NCI-H2196 (cell line): ENCODE measurements around the gene TPCN2.
A peak's percentile ranks its signal among the peaks of the same experiment; 100 is the strongest.

Experiments
- DNase-seq: peaks from one replicate; lab custom pipeline; 2025; ENCODE audit not compliant: unreplicated experiment; lab: John Stamatoyannopoulos, UW

The TPCN2 gene

DNA sequence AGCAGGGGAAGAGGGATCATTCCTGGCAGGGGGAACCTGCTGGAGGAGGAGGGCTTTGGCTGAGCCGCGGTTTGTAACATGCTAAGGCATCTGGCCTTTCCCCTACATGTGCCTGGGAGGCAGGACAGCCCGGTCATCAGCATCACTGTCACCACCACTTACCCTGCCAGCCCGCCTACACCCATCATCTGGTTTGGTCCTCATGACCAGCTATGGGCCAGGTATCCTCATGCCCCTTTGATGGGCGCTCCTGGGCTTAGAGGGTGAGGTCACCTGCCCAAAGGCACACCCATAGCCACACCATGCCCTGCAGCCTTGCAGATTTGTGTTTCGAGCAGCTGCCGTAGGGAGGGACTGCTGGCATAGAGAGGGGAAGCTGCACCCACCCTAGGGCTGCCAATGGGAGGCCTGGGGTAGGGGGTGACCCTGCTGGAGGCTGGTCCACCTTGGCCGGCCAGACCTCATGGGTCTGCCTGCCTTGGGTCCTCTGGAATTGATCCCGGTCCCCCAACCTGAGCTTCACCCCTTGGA, 38.3 kb upstream of the TPCN2 start:
- no peak for DNase-seq

DNA sequence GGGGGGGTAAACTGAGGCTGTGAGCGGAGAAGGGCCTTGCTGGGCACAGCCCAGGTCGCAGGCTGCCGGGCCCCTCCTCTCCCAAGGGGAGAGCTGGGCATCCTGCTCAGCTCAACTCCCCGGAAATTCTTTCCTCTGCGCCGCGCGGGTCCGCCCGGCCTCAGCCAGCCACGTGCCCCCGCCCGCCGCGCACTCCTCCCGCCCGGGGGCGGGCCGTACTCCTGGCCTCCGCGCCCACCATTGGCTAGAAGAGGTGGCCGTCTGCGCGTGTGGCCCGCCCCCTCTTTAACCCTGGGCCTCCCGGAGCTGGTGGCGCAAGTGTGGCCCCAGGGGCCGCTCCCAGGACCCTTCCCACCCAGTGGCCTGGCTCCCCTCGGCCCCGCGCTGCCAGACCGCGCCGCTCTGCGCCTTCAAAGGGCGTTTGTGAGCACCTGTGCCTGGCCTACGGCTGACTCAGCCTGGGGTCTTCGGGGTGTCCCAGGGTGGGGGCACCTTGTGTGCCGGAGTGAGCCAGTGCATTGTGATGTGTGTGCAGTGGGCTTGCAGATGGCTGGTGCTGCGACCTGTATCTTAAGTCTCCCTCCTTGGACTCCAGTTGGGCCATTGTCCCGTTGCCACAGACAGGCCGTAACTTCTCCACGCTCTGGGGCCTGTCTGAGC, 37.6 kb upstream of the TPCN2 start:
- peak; percentile 59 for DNase-seq

DNA sequence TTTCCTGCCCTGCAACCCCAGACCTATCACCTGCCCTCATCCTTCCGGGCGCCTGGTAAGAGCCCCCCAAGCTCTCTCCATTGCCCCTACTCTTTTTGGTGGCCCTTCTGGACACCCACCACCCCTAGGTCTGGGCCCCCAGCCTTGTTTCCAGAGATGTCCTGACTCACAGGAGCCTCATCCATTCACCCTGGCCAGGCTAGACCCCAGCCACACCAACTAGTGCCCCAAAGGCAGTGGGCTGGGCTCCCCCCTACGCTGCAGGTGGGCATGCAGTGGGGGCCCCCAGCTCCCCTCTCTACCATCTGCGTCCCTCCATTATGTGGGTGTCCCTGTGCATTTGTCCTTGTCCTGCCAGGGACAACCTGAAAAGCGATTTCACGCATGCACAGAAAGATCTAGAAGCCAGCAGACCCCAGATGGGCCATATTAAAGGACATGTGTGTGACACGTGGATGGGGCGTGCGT, 37.1 kb upstream of the TPCN2 start:
- DNase-seq = no peak

DNA sequence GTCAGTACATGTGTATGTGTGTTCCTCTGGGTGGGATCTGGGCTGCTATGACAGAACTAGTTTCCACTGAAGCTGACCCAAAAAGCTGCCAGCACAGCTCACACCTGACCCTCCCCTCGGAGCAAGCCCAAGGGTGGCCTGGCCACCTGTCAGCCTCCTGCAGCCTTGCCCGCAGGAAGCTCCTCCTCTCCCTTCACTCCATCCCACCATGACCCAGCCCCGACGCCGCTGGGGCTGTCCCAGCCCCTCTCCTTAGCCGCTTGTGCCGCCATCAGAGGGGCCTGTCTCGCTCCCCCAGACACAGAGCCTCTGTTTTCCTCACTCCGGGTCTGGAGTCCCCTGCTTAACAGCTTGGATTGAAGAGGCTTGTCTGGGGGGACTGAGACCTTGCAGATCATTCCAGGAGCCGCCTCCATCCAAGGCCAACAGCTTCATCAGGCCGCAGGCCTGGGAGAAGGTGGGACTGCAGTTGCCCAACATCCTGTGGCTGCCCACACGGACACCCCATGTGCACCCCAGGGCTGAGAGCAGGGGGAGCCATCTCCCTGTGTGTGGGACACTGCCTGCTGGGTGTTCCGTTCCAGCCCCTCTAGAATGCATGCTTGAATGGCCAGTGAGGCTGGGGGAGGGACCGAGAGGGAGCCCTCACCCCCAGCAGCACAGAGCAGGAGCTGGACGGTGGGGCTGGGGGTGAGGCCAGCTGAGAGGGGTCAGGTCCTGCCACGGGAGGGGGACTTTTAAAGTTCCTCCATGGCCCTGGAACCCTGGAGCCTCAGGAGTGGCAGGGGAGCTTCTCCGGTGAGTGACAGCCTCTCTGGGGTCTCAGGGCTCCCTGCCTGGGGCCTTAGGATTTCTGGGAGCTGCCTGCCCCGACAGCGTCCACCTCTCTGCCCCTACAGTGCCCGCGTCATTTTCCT, 36.4 kb upstream of the TPCN2 start:
- no peak for DNase-seq

DNA sequence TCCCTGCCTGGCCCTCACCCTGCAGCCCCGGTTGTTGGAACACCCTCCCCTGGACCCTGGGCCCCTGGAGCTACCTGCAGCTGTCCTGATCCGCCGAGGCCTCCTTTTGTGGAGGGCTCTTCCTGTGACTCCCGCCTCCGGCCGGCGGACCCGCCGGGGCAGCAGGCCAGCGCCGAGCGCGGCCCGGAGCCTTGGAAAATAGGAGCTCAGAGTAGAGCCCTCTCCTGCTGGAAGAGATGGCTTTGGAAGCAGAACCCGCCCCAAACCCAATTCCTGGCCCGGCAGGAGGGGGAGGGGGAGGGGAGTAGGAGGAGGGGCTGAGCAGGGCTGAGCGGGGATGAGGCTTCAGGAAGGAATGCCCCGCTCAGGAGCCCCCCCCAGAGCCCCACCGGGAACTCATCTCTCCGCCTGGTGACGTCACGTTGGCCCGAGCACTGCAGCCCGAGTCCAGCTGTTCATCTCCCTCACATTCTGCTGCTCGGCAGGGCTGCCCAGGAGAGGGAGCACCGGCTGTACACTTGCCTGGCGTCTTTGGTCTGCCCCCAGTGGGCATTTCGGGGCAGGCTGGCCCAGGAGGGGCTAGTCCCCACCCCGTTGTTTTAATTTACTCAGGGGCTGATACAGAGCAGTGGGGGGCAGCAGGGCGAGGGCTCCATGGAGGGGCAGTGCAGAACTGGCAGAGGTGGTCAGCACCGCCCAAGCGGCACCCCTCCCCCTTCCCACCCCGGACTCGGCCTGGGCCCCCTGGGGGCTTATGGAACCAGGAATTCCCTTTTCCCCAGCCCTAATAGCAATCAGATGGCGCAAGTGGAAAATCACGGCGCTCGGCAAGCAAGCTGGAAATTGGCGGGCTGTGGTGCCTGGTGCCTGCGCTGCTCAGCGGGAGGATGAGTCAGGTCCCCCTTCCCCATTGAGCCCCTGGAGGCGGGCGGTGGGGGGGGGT, 35.5 kb upstream of the TPCN2 start, which contains the start of gene MRGPRF:
MRGPRF (minus strand) TSS at position 238 of the 943 bp plus-strand sequence. CDS start 3,345 bp downstream, outside the sequence.
- DNase-seq = no peak

GRCh38 chr11:69014084-69014851, 34.5 kb upstream of the TPCN2 start:
- no peak for DNase-seq

DNA sequence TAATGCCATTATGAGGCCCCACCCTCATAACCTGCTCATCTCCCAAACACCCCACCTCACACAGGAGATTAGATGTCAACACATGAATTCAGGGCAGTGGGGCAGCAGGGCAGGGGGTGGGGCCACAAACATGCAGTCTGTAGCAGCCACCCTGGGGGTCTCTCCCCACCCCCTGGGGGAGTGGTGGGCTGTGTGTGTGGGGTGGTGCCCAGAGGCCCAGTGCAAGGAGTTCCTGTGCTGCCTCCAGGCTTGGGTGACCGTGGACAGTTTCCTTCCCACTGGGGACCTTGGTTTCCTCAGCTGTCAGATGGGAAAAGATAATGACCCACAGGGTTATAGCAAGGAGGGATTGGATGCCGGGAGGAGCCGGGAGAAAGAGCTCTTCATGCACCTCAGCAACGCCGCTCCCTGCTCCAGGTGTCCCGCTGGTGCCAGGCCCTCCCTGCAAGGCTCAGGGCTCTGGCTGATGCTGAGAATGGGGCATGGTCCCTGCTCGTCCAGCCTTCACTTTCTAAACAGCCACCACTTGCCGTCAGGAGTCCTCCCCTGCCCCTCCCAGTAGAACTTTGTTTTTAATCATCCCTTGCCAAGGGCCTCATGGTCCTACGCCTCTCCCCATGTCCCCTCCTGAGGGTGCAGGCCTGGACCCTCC, 33.7 kb upstream of the TPCN2 start:
- DNase-seq = no peak

DNA sequence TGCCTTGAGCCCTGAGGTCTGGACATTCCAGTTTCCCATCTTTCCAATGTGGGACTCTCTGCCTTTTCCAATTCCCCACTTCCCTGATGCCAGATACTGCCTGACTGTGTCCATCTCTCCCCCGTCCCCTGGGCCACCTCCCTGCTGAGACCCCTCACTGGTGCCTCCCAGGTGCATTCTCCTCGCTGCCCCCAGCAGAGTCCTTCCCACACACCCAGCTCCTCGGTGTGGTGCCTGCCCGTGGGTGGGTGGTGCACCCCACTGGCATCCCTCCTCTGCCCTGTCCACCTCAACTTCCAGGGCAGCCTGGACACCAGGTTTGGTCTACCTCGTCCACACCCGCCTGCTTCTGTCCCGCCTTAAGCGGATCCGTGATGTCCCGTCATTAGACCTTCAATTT, 30.8 kb upstream of the TPCN2 start:
- no peak for DNase-seq

- no peak for DNase-seq
Measured at GRCh38 chr11:69018924-69019323, 29.8 kb upstream of the TPCN2 start.

DNA sequence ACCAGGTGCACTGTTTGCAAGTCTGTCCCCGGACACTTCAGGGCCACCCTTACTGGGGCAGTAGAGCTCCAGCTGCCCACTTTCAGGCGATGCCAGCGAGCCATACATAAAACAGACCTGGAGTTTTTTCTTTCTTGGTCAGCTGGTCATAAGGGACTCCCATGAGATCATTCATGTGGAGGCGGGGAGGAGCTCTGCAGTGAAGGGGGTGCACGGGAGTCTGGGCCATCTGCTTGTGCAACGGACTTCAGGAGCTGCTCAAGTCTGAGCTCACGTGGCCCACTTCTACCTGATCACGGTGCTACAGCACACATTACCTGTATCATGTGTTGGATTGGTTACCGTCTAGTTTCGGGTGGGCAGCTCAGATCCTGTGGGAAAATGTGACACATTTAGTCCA, 26.5 kb upstream of the TPCN2 start:
- no peak for DNase-seq

GRCh38 chr11:69024509-69024908, 24.2 kb upstream of the TPCN2 start:
- DNase-seq = no peak

- DNase-seq = no peak
Measured at GRCh38 chr11:69027704-69028372, 20.9 kb upstream of the TPCN2 start.

DNA sequence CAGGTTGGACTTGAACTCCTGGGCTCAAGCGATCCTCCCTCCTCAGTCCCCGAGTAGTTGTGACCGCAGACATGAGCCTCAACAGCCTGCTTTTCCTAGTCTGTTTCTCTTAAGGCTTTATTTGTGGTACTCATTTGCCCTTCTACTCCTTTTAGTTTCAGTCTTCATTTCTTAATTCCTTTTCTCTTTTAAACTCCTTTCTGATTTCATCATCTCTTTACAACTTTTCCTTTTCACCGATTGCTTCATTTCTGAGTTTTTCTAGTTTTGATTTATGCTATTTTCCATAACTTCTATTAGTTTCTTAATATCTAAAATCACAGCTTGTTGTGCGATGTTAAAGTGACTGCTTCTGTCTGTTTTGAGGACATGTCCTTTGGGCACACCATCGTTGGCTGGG, 18.4 kb upstream of the TPCN2 start:
- no peak for DNase-seq

GRCh38 chr11:69032833-69033232, 15.9 kb upstream of the TPCN2 start:
- DNase-seq = no peak

GRCh38 chr11:69033431-69033830, 15.3 kb upstream of the TPCN2 start:
- no peak for DNase-seq

DNA sequence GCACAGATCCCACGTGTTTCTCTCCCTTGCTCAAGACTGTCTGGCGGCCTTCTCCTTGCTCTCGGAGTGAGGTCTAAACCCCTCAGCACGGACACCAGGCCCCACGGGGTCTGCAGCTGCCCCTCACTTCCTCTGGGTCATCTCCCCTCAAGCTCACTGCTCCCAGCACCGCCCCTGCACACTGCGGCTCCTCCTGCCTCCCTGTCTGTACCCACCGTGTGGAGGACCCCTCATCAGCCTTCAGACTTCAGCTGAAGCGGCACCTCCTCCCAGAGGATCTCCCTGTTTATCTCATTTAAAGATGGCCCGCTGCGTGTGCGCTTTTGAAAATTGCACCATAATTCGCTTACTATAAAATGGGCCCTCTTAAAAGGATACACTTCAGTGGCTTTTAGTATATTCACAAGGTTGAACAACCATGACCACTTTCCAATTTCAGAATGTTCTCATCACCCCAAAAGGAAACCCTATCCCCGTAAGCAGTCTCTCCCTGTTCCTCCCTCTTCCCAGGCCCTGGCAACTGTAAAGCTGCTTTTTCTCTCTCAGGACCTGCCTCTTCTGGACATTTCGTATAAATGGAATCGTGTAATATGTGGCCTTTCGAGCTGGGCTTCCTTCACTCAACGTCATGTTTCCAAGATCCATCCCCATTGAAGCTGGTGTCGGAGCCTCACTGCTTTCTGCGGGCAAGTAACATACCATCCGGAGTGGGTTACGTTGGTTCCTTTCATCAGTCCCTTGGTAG, 14.4 kb upstream of the TPCN2 start:
- DNase-seq = no peak

DNA sequence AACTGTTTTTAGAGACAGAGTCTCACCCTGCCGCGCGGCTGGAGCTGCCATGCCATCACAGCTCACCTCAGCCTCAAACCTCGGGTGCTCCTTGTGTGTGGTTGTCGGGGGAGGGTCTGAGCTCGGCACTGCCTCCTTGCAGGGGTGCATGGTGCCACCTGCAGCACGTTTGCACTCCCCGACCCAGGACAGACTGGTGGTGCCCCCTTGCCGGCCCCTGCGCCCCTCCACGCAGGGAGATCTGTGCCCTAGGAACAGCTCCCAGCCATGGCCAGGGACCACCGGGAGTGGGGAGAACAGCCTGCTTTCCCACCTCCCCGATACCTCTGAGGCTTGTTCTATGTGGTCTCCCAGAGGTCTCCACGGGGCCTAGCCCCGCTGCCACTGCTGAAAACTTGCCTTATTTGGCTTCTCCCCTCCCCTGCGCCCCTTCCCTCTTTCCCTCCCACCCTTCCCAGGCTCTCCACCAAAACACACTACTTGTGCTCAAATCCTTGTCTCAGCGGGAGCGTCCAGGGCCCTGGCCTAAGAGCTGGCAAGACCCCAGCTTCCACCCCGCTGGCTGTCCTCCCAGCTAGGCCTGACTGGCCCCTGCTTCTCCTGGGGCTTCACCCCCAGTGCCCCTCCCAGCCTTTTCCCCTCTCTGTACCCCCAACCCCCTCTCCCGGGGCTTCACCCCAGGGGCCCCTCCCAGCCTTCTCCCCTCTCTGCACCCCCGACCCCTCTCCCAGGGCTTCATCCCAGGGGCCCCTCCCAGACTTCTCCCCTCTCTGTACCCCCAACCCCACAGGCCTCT, 13.4 kb upstream of the TPCN2 start:
- DNase-seq = no peak

- DNase-seq = no peak
Measured at GRCh38 chr11:69035946-69036340, 12.8 kb upstream of the TPCN2 start.
